Nephron (organoid): ENCODE measurements around the gene ADAMTS14.
"Not testable (repeated sequence)": the region's sequence is repeated elsewhere in the genome, so short reads cannot be mapped to it uniquely, and the experiment has no call there.

ENCODE experiments used
- H3K27ac Mint-ChIP-seq, 3 experiments: 2 replicates each; pipeline ENCODE4 v1.8.0; 2020; ENCODE audit warnings: mixed read lengths in 3 of 3, mild to moderate bottlenecking in 2 of 3, moderate library complexity in 1 of 3
- H3K27me3 Mint-ChIP-seq: 2 replicates; pipeline ENCODE4 v1.8.0; 2021; ENCODE audit warnings: low read depth, mild to moderate bottlenecking, moderate library complexity, mixed read lengths
- H3K36me3 Mint-ChIP-seq: 2 replicates; pipeline ENCODE4 v1.8.0; 2020; ENCODE audit warnings: low read depth, mixed read lengths
- H3K4me1 Mint-ChIP-seq: 2 replicates; pipeline ENCODE4 v1.8.0; 2020; ENCODE audit warnings: mixed read lengths
- H3K4me3 Mint-ChIP-seq, 3 experiments: 2 replicates each; pipeline ENCODE4 v1.8.0; 2020; ENCODE audit warnings: mild to moderate bottlenecking in 3 of 3, mixed read lengths in 3 of 3, moderate library complexity in 2 of 3
- H3K9me3 Mint-ChIP-seq: 2 replicates; pipeline ENCODE4 v1.8.0; 2020; ENCODE audit warnings: mixed read lengths
- TF ChIP-seq, protein P1 (sequence below), 3 experiments: fragments of 200-600 bp; sonication (generic); IDR thresholded peaks; one replicate each; pipeline ENCODE4 v1.5.0; 2021; ENCODE audit warnings: antibody characterized with exemption in 3 of 3; ENCODE audit not compliant: unreplicated experiment in 3 of 3

ADAMTS14 gene

DNA sequence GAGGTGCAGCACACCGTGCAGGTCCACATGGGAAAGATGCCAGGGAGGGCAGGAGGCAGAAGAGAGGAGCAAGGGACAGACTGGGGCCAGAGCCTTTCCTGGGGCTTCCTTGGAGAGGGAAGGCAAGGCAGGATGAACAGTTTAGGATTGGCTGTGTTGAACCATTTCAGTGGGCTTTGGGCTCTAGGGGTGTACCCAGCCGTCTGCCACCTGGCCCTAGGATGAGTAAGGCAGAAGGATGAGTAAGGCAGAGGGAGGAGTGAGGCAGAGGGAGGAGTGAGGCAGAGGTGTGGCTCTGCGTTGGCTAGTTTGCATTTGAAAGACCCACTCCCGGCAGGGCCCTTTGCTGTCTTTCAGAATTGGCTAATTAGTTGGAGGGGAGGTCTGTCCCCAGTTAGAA is 38.3 kb upstream of the ADAMTS14 start:
- H3K9me3 Mint-ChIP-seq: peaks cover 15% of the 10 kb centered on the region
- TF ChIP-seq, protein P1, sequence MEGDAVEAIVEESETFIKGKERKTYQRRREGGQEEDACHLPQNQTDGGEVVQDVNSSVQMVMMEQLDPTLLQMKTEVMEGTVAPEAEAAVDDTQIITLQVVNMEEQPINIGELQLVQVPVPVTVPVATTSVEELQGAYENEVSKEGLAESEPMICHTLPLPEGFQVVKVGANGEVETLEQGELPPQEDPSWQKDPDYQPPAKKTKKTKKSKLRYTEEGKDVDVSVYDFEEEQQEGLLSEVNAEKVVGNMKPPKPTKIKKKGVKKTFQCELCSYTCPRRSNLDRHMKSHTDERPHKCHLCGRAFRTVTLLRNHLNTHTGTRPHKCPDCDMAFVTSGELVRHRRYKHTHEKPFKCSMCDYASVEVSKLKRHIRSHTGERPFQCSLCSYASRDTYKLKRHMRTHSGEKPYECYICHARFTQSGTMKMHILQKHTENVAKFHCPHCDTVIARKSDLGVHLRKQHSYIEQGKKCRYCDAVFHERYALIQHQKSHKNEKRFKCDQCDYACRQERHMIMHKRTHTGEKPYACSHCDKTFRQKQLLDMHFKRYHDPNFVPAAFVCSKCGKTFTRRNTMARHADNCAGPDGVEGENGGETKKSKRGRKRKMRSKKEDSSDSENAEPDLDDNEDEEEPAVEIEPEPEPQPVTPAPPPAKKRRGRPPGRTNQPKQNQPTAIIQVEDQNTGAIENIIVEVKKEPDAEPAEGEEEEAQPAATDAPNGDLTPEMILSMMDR (IDR thresholded peaks at IDR 0.05; ENCODE audit: unreplicated experiment in 3 of 3): no peak
- H3K27ac Mint-ChIP-seq: no peak overlapping the region
- no peaks in the 10 kb centered on the region for H3K4me1 Mint-ChIP-seq
- H3K4me3 Mint-ChIP-seq: no peak overlapping the region
- H3K36me3 Mint-ChIP-seq: no peaks in the 10 kb centered on the region
- H3K27me3 Mint-ChIP-seq: no peaks in the 10 kb centered on the region

DNA sequence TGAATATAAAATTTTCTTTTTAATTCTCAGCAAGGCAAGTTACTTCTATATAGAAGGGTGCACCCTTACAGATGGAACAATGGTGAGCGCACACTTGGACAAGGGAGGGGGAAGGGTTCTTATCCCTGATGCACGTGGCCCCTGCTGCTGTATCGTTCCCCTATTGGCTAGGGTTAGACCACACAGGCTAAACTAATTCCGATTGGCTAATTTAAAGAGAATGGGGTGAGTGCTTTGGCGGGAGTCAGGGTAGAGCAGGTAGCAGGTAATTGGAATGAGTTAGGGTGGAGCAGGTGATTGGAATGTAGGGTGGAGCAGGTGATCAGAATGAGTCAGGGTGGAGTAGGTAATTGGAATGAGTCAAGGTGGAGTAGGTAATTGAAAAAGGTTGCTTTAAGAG is 37.8 kb upstream of the ADAMTS14 start:
- H3K36me3 Mint-ChIP-seq, H3K4me1 Mint-ChIP-seq, H3K27me3 Mint-ChIP-seq, H3K4me3 Mint-ChIP-seq, H3K27ac Mint-ChIP-seq: not testable (repeated sequence)
- H3K9me3 Mint-ChIP-seq: peaks cover 14% of the 10 kb centered on the region

DNA sequence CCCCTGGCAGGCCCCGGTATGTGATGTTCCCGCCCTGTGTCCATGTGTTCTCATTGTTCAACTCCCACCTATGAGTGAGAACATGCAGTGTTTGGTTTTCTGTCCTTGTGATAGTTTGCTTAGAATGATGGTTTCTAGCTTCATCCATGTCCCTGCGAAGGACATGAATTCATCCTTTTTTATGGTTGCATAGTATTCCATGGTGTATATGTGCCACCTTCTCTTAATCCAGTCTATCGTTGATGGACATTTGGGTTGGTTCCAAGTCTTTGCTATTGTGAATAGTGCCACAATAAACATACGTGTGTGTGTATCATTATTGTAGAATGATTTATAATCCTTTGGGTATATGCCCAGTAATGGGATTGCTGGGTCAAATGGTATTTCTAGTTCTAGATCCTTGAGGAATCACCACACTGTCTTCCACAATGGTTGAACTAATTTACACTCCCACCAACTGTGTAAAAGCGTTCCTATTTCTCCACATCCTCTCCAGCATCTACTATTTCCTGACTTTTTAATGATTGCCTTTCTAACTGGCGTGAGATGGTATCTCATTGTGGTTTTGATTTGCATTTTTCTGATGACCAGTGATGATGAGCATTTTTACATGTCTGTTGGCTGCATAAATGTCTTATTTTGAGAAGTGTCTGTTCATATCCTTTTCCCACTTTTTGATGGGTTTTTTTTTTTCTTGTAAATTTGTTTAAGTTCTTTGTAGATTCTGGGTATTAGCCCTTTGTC is 32.5 kb upstream of the ADAMTS14 start:
- not testable (repeated sequence) for H3K36me3 Mint-ChIP-seq, H3K27ac Mint-ChIP-seq, H3K4me1 Mint-ChIP-seq, H3K9me3 Mint-ChIP-seq, H3K4me3 Mint-ChIP-seq
- H3K27me3 Mint-ChIP-seq: peaks cover 11% of the 10 kb centered on the region

DNA sequence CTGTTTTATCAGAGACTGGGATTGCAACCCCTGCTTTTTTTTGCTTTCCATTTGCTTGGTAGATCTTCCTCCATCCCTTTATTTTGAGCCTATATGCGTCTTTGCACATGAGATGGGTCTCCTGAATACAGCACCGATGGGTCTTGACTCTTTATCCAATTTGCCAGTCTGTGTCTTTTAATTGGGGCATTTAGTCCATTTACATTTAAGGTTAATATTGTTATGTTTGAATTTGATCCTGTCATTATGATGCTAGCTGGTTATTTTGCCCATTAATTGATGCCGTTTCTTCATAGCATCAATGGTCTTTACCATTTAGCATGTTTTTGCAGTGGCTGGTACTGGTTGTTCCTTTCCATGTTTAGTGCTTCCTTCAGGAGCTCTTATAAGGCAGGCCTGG is 29.0 kb upstream of the ADAMTS14 start:
- H3K27ac Mint-ChIP-seq, H3K36me3 Mint-ChIP-seq, H3K4me1 Mint-ChIP-seq, H3K4me3 Mint-ChIP-seq: not testable (repeated sequence)
- peaks cover 14% of the 10 kb centered on the region for H3K9me3 Mint-ChIP-seq
- H3K27me3 Mint-ChIP-seq: peaks cover 15% of the 10 kb centered on the region

DNA sequence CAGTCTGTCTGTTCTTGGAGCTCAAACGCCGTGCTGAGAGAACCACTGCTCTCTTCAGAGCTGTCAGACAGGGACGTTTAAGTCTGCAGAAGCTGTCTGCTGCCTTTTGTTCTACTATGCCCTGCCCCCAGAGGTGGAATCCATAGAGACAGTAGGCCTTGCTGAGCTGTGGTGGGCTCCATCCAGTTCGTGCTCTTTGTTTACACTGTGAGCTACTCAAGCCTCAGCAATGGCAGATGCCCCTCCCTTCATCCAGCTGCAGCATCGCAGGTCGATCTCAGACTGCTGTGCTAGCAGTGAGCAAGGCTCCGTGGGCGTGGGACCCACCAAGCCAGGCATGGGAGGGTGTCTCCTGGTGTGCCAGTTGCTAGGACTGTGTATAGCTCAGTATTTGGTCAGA is 27.3 kb upstream of the ADAMTS14 start:
- H3K36me3 Mint-ChIP-seq, H3K27ac Mint-ChIP-seq, H3K4me1 Mint-ChIP-seq, H3K4me3 Mint-ChIP-seq: not testable (repeated sequence)
- peaks cover 26% of the 10 kb centered on the region for H3K9me3 Mint-ChIP-seq
- peaks cover 12% of the 10 kb centered on the region for H3K27me3 Mint-ChIP-seq

DNA sequence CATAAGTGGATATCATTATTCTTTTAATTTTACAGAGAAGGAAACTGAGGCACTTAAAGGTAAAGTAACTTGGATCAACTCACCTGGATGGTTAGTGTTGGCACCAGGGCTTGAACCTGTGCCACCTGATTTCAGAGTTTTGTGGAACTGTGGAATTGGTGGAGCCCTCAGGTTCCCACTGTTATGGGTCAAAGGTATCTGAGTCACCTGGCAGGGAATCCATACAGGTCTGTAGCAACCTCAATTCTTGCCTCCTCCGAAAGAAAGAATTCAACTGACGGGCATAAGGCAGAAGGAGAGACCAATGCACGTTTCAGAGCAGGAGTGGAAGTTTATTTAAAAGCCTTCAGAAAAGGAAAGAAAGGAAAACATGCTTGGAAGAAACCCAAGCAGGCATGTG is 25.2 kb upstream of the ADAMTS14 start:
- H3K36me3 Mint-ChIP-seq: no peaks in the 10 kb centered on the region
- H3K9me3 Mint-ChIP-seq: peaks cover 38% of the 10 kb centered on the region
- no peak overlapping the region for H3K4me3 Mint-ChIP-seq
- H3K4me1 Mint-ChIP-seq: no peaks in the 10 kb centered on the region
- peaks cover 20% of the 10 kb centered on the region for H3K27me3 Mint-ChIP-seq
- H3K27ac Mint-ChIP-seq: no peak overlapping the region
- TF ChIP-seq, protein P1 (IDR thresholded peaks at IDR 0.05; ENCODE audit: unreplicated experiment in 3 of 3): no peak

DNA sequence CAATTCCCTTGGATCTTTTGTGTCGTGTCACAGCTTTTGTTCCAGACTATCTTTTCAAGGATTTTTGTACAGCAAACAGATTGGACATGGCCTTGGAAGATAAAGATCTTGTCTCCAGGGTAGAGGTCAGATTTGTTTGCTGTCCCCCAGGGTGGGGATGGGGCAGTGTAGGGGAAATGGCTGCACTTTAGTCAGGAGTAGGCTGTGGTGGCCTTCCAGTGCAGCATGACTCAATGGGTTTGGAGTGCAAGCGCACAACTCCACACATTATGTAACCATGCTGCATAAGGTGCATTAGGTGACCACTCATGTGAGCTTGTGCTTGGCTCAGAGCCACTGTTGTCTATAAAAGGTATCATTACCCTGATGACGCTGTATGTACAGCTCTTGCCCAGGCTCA is 23.9 kb upstream of the ADAMTS14 start:
- Mint-ChIP-seq H3K4me3 (no peak overlapping the region), H3K27ac (no peak overlapping the region), H3K27me3 (peaks cover 15% of the 10 kb centered on the region), H3K9me3 (peaks cover 44% of the 10 kb centered on the region), H3K4me1 (peaks cover 9% of the 10 kb centered on the region), H3K36me3 (no peaks in the 10 kb centered on the region)
- TF ChIP-seq, protein P1 (IDR thresholded peaks at IDR 0.05; ENCODE audit: unreplicated experiment in 3 of 3): no peak

DNA sequence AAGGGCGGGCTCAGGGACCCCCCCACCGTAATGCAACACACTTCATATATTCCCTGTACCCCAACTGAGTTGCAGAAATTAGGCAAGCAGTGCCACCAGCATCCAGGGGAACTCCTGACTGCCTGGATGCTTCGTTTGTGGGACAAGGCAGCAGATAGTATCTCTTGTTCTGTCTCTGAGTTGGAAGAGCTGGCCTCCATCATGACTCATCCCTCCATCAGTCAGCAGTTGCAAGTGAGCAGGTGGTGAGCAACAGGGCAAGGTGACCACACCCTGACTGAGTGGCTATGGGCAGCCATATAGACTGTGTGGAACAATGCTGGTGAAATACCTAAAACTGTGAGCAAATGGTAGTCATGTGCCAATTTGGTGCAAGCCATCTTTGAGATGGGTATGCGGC is 22.8 kb upstream of the ADAMTS14 start:
- Mint-ChIP-seq H3K27ac (no peak overlapping the region), H3K27me3 (peaks cover 21% of the 10 kb centered on the region), H3K36me3 (no peaks in the 10 kb centered on the region), H3K4me3 (no peak overlapping the region), H3K9me3 (peaks cover 44% of the 10 kb centered on the region), H3K4me1 (peaks cover 15% of the 10 kb centered on the region)
- TF ChIP-seq, protein P1 (IDR thresholded peaks at IDR 0.05; ENCODE audit: unreplicated experiment in 3 of 3): no peak
